DOHH2 (cell line): ENCODE results near the gene DACH1.

Experiments
- EZH2phosphoT487 ChIP-seq: fragments of 200-600 bp; sonication (generic); IDR thresholded peaks from 2 replicates; pipeline ENCODE4 v1.6.1; 2017; ENCODE audit warnings: borderline replicate concordance, mild to moderate bottlenecking, antibody characterized with exemption, low read length, moderate library complexity, mixed read lengths
- TF ChIP-seq, protein P1 (sequence below): fragments of 200-600 bp; sonication (generic); IDR thresholded peaks from one replicate; pipeline ENCODE4 v1.5.1; 2014; ENCODE audit warnings: antibody characterized with exemption, mild to moderate bottlenecking, low read depth, low read length; ENCODE audit not compliant: poor library complexity, severe bottlenecking

DNA sequence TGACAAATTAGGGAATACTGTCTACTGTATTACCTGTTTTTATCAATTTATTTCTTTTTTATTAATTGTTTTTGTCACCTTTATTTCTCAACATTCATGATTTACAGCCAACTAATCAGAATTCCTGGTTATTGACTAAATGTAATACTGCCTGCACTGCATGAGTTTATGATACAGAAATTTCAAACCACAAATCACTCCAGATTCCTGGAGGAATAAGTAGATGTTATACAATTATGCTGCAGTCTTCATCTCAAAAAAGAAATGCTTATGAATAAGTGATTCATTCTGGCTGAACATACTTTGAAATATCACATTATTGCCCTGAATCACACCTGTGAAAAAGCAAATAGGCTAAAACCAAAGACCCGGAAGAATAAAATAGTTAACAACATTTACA lies 249.7 kb downstream of the DACH1 start:
- TF ChIP-seq, protein P1, sequence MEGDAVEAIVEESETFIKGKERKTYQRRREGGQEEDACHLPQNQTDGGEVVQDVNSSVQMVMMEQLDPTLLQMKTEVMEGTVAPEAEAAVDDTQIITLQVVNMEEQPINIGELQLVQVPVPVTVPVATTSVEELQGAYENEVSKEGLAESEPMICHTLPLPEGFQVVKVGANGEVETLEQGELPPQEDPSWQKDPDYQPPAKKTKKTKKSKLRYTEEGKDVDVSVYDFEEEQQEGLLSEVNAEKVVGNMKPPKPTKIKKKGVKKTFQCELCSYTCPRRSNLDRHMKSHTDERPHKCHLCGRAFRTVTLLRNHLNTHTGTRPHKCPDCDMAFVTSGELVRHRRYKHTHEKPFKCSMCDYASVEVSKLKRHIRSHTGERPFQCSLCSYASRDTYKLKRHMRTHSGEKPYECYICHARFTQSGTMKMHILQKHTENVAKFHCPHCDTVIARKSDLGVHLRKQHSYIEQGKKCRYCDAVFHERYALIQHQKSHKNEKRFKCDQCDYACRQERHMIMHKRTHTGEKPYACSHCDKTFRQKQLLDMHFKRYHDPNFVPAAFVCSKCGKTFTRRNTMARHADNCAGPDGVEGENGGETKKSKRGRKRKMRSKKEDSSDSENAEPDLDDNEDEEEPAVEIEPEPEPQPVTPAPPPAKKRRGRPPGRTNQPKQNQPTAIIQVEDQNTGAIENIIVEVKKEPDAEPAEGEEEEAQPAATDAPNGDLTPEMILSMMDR, result no peak
- no peak for TF ChIP-seq EZH2phosphoT487
